CD4-positive, alpha-beta T cell treated with Interleukin-2 at 100 ng/mL for 4 hours (primary cell): ENCODE measurements around the gene TMC6.
"Not testable (repeated sequence)": the region's sequence is repeated elsewhere in the genome, so short reads cannot be mapped to it uniquely, and the experiment has no call there.

Source experiments
- DNase-seq: peaks from one replicate; pipeline ENCODE4 v3.0.0-alpha.2; 2020; ENCODE audit warnings: low spot score

TMC6 gene

GRCh38 chr17:78128551-78129350 is at the start of gene TMC6:
TMC6 (minus strand) TSS chr17:78128755; CDS start chr17:78126832, 1,923 bp downstream.
- DNase-seq = peak; percentile 81

- peak; percentile 81 for DNase-seq
These were observed 48.0 kb upstream of the TMC6 start for GRCh38 chr17:78176548-78177025.

GRCh38 chr17:78175643-78175981 is 47.1 kb upstream of the TMC6 start:
- no peak for DNase-seq

- no peak for DNase-seq
These were observed 46.5 kb upstream of the TMC6 start for GRCh38 chr17:78174870-78175642.

GRCh38 chr17:78174346-78174869 is 45.9 kb upstream of the TMC6 start:
- DNase-seq = no peak

- peak; percentile 42 for DNase-seq
These were observed 44.7 kb upstream of the TMC6 start for GRCh38 chr17:78173097-78173715.

- no peak for DNase-seq
These were observed 43.9 kb upstream of the TMC6 start for GRCh38 chr17:78172249-78173051.

GRCh38 chr17:78171591-78172248 is 43.2 kb upstream of the TMC6 start:
- not testable (repeated sequence) for DNase-seq

GRCh38 chr17:78170692-78171590 is 42.4 kb upstream of the TMC6 start:
- no peak for DNase-seq

GRCh38 chr17:78168903-78169793 is 40.6 kb upstream of the TMC6 start:
- DNase-seq = peak; percentile 52

- peak; percentile 86 for DNase-seq
These were observed 39.8 kb upstream of the TMC6 start, which contains the start of gene SYNGR2 for GRCh38 chr17:78168242-78168902. SYNGR2 (plus strand) TSS chr17:78168581; CDS start chr17:78168617, 36 bp downstream.

- DNase-seq = no peak
These were observed 37.9 kb upstream of the TMC6 start for GRCh38 chr17:78166416-78166815.

GRCh38 chr17:78164748-78165607 is 36.4 kb upstream of the TMC6 start:
- DNase-seq = no peak

GRCh38 chr17:78163881-78164747 is 35.6 kb upstream of the TMC6 start:
- DNase-seq = no peak

- DNase-seq = no peak
These were observed 31.1 kb upstream of the TMC6 start for GRCh38 chr17:78159575-78160158.
